GM18867 (cell line): ENCODE measurements around the gene ZBTB12.
"Not testable (repeated sequence)": the region's sequence is repeated elsewhere in the genome, so short reads cannot be mapped to it uniquely, and the experiment has no call there.

Experiments used
- ATAC-seq: cut with Tn5 transposase; IDR thresholded peaks from one replicate; pipeline ENCODE4 v1.9.1; 2021; ENCODE audit warnings: mild to moderate bottlenecking, moderate library complexity; ENCODE audit not compliant: unreplicated experiment

ZBTB12 gene

GRCh38 chr6:31901953-31902643 is at the start of gene ZBTB12:
Gene ZBTB12 (minus strand): TSS chr6:31902086. CDS start chr6:31901305, 781 bp downstream.
- peak; percentile 55 for ATAC-seq

DNA sequence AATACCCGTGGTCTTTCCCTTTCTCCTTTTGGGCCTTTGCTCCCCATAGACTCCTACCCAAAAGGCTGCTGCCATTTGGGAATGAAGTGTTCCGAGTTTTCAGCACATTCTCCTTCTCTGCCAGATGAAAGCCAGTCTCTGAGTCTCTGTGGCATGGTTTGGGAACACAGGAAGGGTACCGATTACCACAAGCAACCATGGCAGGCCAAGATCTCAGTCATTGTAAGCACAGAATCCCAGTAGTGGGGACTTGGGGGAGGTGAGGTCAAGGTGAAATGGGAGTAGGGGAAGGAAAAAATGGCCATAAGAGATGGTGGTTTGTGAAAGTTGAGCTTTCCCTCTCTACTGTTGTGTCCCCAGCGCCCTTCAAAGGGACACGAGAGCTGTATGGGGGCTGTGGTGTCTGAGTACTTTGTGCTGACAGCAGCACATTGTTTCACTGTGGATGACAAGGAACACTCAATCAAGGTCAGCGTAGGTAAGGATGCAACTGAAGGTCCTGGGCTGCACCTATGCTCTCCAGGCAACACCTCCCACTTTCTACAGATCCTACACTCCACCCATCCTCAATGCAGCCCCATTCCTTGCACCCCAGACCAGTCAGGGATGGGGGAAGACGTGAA is 48.2 kb upstream of the ZBTB12 start:
- ATAC-seq, result no peak

- no peak for ATAC-seq
These were observed 47.0 kb upstream of the ZBTB12 start for GRCh38 chr6:31948753-31949413.

DNA sequence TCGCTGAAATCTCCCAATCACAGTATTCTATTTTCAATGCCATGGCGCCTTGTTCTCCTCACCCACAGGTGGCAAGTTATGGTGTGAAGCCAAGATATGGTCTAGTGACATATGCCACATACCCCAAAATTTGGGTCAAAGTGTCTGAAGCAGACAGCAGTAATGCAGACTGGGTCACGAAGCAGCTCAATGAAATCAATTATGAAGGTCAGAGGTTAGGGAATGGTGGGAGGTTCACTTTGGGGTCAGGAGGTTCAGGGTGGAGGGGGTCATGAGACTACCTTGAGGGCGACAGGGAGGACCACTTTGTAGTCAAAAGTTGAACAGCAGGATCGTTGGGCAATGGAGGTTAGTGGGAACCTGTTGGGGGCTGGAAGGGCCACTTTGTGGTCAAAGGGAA is 46.4 kb upstream of the ZBTB12 start:
- no peak for ATAC-seq

GRCh38 chr6:31947864-31948263 is 46.0 kb upstream of the ZBTB12 start:
- no peak for ATAC-seq

GRCh38 chr6:31947070-31947675 is 45.3 kb upstream of the ZBTB12 start:
- ATAC-seq, result no peak

GRCh38 chr6:31946370-31946885 is 44.5 kb upstream of the ZBTB12 start:
- ATAC-seq, result no peak

GRCh38 chr6:31945507-31946369 is 43.9 kb upstream of the ZBTB12 start, which contains the start of gene CFB:
Gene CFB (plus strand): TSS chr6:31946095. CDS start chr6:31946222, 127 bp downstream.
- ATAC-seq, result no peak

DNA sequence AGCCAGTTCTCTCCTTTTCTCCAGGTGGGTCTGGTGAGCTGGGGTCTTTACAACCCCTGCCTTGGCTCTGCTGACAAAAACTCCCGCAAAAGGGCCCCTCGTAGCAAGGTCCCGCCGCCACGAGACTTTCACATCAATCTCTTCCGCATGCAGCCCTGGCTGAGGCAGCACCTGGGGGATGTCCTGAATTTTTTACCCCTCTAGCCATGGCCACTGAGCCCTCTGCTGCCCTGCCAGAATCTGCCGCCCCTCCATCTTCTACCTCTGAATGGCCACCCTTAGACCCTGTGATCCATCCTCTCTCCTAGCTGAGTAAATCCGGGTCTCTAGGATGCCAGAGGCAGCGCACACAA is 43.2 kb upstream of the ZBTB12 start:
- ATAC-seq, result no peak

DNA sequence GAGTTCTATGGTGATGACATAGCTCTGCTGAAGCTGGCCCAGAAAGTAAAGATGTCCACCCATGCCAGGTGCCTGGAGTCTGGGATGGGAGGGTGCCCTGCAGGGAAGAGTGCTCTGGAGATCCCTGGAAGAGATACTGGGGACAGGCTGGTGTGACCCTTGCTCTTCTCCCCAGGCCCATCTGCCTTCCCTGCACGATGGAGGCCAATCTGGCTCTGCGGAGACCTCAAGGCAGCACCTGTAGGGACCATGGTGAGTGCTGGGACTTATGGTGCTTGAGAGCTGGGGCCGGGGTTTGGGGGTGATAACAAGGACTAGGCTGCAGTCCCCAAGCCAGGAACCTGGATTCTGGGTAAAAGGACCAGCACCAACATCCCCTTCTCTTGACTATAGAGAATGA is 41.9 kb upstream of the ZBTB12 start:
- no peak for ATAC-seq

- no peak for ATAC-seq
These were observed 38.4 kb upstream of the ZBTB12 start for GRCh38 chr6:31940256-31940664.

DNA sequence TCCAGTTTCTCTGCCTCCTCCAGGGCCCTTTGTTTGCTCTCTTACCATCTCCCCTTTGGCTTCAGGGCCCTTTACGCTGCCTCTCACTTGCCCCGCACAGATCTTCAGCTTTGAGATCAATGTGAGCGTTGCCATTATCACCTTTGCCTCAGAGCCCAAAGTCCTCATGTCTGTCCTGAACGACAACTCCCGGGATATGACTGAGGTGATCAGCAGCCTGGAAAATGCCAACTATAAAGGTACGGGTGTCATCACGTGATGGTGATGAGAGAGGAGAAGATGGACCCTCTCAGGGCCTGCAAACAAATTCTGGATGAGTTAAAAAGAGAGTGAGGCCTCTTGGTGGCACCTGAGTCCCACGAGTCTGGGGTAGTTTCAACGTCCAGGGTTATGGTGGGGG is 33.9 kb upstream of the ZBTB12 start:
- ATAC-seq, result no peak

DNA sequence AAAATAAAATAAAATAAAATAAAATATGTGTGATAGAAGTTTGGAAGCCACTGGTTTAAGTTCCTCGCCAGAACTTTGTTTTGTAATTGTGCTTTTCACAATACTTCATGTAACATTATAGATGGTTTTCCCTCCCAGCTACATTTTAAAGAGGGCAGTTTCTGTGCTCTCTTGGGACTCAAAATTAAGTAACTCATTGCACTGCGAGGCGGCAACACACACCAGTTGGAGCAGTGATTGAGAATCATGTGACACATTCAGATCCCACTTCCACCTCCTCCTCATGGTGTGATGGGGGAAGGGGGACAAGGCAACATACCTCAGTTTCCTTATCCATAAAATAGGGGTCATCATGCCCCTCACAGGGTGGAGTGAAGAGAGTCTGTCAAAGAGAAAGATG is 33.1 kb upstream of the ZBTB12 start:
- ATAC-seq, result no peak

DNA sequence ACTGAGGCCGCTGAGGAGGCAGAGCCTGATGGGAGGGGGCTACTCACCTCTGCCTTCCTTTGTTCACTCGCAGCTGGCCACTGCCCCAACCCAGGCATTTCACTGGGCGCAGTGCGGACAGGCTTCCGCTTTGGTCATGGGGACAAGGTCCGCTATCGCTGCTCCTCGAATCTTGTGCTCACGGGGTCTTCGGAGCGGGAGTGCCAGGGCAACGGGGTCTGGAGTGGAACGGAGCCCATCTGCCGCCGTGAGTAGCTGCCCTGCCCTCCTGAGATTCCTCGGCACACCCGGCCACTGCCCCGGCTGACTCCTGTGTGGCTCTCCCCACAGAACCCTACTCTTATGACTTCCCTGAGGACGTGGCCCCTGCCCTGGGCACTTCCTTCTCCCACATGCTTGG is 31.7 kb upstream of the ZBTB12 start:
- ATAC-seq, result no peak

GRCh38 chr6:31932137-31932536 is 30.3 kb upstream of the ZBTB12 start:
- not testable (repeated sequence) for ATAC-seq

GRCh38 chr6:31930962-31931361 is 29.1 kb upstream of the ZBTB12 start:
- no peak for ATAC-seq

- no peak for ATAC-seq
These were observed 26.7 kb upstream of the ZBTB12 start for GRCh38 chr6:31928672-31928939.

GRCh38 chr6:31927863-31928671 is 26.2 kb upstream of the ZBTB12 start:
- no peak for ATAC-seq

DNA sequence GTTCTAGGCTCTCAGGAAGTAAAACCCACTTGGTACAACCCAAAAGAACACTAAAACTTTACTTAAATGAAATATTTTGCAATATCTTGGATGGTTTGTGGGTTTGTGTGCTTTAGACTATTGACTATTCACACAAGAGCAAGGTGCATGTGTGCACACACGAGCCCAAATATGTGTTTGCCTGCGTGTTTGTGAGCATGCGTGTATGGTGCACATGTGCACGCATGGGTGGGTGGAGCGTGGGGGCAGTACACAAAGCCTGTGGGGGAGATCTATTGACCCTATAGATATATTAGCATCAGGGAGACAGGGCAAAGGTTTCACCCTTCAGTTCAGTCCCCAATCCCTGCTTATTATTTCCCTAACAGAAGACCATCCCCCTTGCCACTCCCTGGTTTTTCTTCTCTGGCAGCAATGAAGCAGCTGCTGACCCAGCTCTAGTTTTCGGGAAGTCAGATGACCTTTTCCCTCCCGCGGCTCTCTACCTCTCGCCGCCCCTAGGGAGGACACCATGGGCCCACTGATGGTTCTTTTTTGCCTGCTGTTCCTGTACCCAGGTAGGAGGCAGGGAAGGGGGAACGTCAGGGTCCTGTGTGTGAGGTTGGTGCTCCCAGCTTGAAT is 25.5 kb upstream of the ZBTB12 start, which contains the start of gene C2:
C2 (plus strand) TSS at position 476 of the 621 bp plus-strand sequence; CDS start at position 512, 36 bp downstream.
- no peak for ATAC-seq
